Panc1 (cell line): ENCODE measurements around the gene EME2. TPM values are rescaled to one million over a fixed set of nuclear protein-coding genes. Genes with fewer than 3 reads are reported as not detected.

Source experiments
- ATAC-seq: fragments of 200-7000 bp; cut with Tn5 transposase; 2 replicates; pipeline ENCODE4 v1.9.1; 2020; ENCODE audit warnings: mild to moderate bottlenecking, moderate library complexity
- BruUV-seq: library from RNA; stranded (reverse); fragments of 400-500 nt; replicated peaks from 2 replicates; lab custom pipeline; 2021; lab: Mats Ljungman, UMichigan
- CTCF ChIA-PET: fragments of 300-600 bp; sonication (Branson Sonifier 250); formaldehyde crosslinking; loops from one replicate; lab custom pipeline; 2022; ENCODE audit warnings: antibody characterized with exemption; lab: Charles Lee
- POLR2A ChIA-PET: fragments of 300-600 bp; sonication (Branson Sonifier 250); formaldehyde crosslinking; loops from one replicate; lab custom pipeline; 2022; ENCODE audit warnings: antibody characterized with exemption; lab: Charles Lee
- DNase-seq: peaks from one replicate; pipeline ENCODE4 v3.0.0-alpha.2; 2010; ENCODE audit warnings: low read depth, low spot score
- H3K27ac ChIP-seq: 2 replicates; pipeline ENCODE4 v1.5.1; 2011; ENCODE audit warnings: mild to moderate bottlenecking, low read length, inconsistent platforms
- H3K27me3 ChIP-seq: fragments of 200-500 bp; sonication (Bioruptor generic); 2 replicates; pipeline ENCODE4 v1.6.0; 2014; ENCODE audit warnings: low read length, inconsistent platforms; ENCODE audit not compliant: control insufficient read depth, insufficient read depth
- H3K36me3 ChIP-seq: fragments of 200-500 bp; sonication (Bioruptor generic); 2 replicates; pipeline ENCODE4 v1.5.1; 2014; ENCODE audit warnings: inconsistent platforms, mild to moderate bottlenecking, low read length, moderate library complexity; ENCODE audit not compliant: control insufficient read depth, insufficient read depth
- H3K4me1 ChIP-seq: 2 replicates; pipeline ENCODE4 v1.5.1; 2011; ENCODE audit warnings: inconsistent platforms, mild to moderate bottlenecking, low read length, moderate library complexity; ENCODE audit not compliant: control insufficient read depth, insufficient read depth
- H3K4me3 ChIP-seq, 2 experiments: 2 replicates each; pipeline ENCODE4 v1.5.1; 2011 to 2012; ENCODE audit warnings: low read depth in 2 of 2, low read length in 2 of 2, mild to moderate bottlenecking in 2 of 2, inconsistent platforms in 1 of 2, moderate library complexity in 1 of 2
- H3K9me3 ChIP-seq: fragments of 200-500 bp; sonication (Bioruptor generic); 2 replicates; pipeline ENCODE4 v1.5.1; 2014; ENCODE audit warnings: low read depth, mild to moderate bottlenecking, inconsistent platforms, low read length, moderate library complexity; ENCODE audit not compliant: control insufficient read depth, insufficient read depth
- CTCF ChIP-seq: fragments of 450-650 bp; IDR thresholded peaks from 2 replicates; pipeline ENCODE4 v1.5.1; 2017; ENCODE audit warnings: mild to moderate bottlenecking
- POLR2AphosphoS5 ChIP-seq: IDR thresholded peaks from 2 replicates; pipeline ENCODE4 v1.6.1; 2012; ENCODE audit warnings: mild to moderate bottlenecking, low read depth, low read length, moderate library complexity
- REST ChIP-seq, 2 experiments: IDR thresholded peaks; 2 replicates each; pipeline ENCODE4 v1.6.1; 2011 to 2012; ENCODE audit warnings: low read depth in 2 of 2, control low read depth in 1 of 2, low read length in 1 of 2, mild to moderate bottlenecking in 1 of 2, moderate library complexity in 1 of 2; ENCODE audit not compliant: insufficient read depth in 1 of 2
- SIN3A ChIP-seq: IDR thresholded peaks from 2 replicates; pipeline ENCODE4 v1.6.1; 2012; ENCODE audit warnings: low read depth, mild to moderate bottlenecking, low read length, moderate library complexity, borderline replicate concordance; ENCODE audit not compliant: insufficient read depth
- TCF7L2 ChIP-seq: IDR thresholded peaks from 2 replicates; pipeline ENCODE4 v1.6.1; 2011; ENCODE audit warnings: mild to moderate bottlenecking, low read depth, low read length, inconsistent platforms
- in situ Hi-C: cut with HindIII; loops from 2 replicates; pipeline ENCODE4 v1.10.0; 2016; ENCODE audit warnings: low sequenced_read_pairs, low pct_unique_long_range_greater_than_20kb
- intact Hi-C: fragments of 100-400 bp; cut with micrococcal nuclease; formaldehyde crosslinking; loops from one replicate; pipeline ENCODE4 v1.10.0; 2022; ENCODE audit not compliant: unreplicated experiment
- total RNA-seq: library from RNA; stranded (reverse); gene quantifications from one replicate; pipeline ENCODE4 v1.2.1, GENCODE V29; 2021; ENCODE audit not compliant: unreplicated experiment

Gene EME2
- total RNA-seq, 1 experiment from 2014 or later = 53.4 TPM

- H3K9me3 ChIP-seq = no peaks in the 10 kb centered on the region
- H3K4me1 ChIP-seq = peaks cover 51% of the 10 kb centered on the region
- ATAC-seq (no peak), DNase-seq (no peak)
- no peaks in the 10 kb centered on the region; the same call in 1 of the 2 replicates for H3K36me3 ChIP-seq
- BruUV-seq = no TSS peak
- CTCF ChIA-PET = interaction anchor here (1.3 kb wide), 1 partner anchor 9 kb away, joined by 5 read pairs; the partner anchor contains the start of genes NUBP2 and SPSB3
- no peaks in the 10 kb centered on the region for H3K27me3 ChIP-seq
- peak overlapping the region; percentile 60 to 71 for H3K4me3 ChIP-seq
- TF ChIP-seq POLR2AphosphoS5 (no peak), TCF7L2 (no peak), CTCF (no peak; the same call in 1 of the 2 replicates), SIN3A (no peak), REST (IDR thresholded peaks at IDR 0.05; ENCODE audit: insufficient read depth in 1 of 2, low read depth in 2 of 2, low read length in 1 of 2) (no peak)
- intact Hi-C loops (loop anchor here (10.0 kb wide), 1 partner anchor 1089 kb away; the partner anchor contains the start of genes JMJD8 and STUB1), in situ Hi-C loops (no loop called here)
- POLR2A ChIA-PET = no interaction called here
- H3K27ac ChIP-seq = peak overlapping the region; percentile 95
Measured at GRCh38 chr16:1773703-1774447, 1.3 kb downstream of the EME2 start.

GRCh38 chr16:1774448-1774780 is 1.8 kb downstream of the EME2 start:
- no TSS peak for BruUV-seq
- TF ChIP-seq REST (IDR thresholded peaks at IDR 0.05; ENCODE audit: insufficient read depth in 1 of 2, low read depth in 2 of 2, low read length in 1 of 2) (no peak), CTCF (no peak), TCF7L2 (no peak), SIN3A (no peak), POLR2AphosphoS5 (no peak)
- no peak for DNase-seq
- ChIA-PET POLR2A (no interaction called here), CTCF (interaction anchor here (1.3 kb wide), 1 partner anchor 8 kb away, joined by 5 read pairs; the partner anchor contains the start of genes NUBP2 and SPSB3)
- in situ Hi-C loops = no loop called here
- Histone ChIP-seq H3K4me3 (peak overlapping the region; percentile 60 to 71), H3K27ac (peak overlapping the region; percentile 95), H3K36me3 (no peaks in the 10 kb centered on the region; the same call in 1 of the 2 replicates), H3K9me3 (no peaks in the 10 kb centered on the region), H3K27me3 (no peaks in the 10 kb centered on the region), H3K4me1 (peaks cover 51% of the 10 kb centered on the region)
- intact Hi-C loops = loop anchor here (10.0 kb wide), 1 partner anchor 1090 kb away; the partner anchor contains the start of genes JMJD8 and STUB1
- ATAC-seq = no peak
